Endometrial microvascular endothelial cells (primary cell): ENCODE measurements around the gene RFTN2. TPM values are rescaled to one million over a fixed set of nuclear protein-coding genes. Genes with fewer than 3 reads are reported as not detected.
"Not testable (repeated sequence)": the region's sequence is repeated elsewhere in the genome, so short reads cannot be mapped to it uniquely, and the experiment has no call there.

Source experiments
- in situ Hi-C: cut with HindIII; loops from 2 replicates; pipeline ENCODE4 v1.10.0; 2017; ENCODE audit warnings: low sequenced_read_pairs, low pct_unique_long_range_greater_than_20kb; ENCODE audit errors: inconsistent ontology term
- total RNA-seq: library from RNA; depleted of rRNA; stranded (reverse); fragments of >200 nt; gene quantifications from one replicate; pipeline ENCODE4 v1.2.3, GENCODE V29; 2015; ENCODE audit errors: inconsistent ontology term

RFTN2 gene
- total RNA-seq, result 1.7 TPM

DNA sequence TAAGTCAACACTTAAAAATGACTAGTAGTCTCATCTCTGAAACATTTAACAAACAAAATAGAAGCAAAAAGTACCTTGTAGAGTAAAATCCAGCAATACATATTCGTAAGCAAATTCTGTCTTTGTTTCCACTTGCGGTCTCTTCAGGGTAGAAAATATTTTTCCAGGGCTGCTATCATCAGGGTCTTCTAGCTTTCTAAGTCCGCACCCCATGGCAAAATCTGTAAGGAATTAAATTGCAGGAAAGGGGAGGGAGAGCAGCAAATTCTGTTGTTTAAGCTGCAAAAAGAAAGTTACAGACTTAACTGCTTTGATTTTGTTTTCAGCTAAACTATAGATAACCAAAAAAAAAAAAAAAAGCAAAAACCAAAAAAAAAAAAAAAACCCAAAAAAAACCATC lies at the start of gene RFTN2:
TSS of gene RFTN2 (minus strand) at position 342 of the 400 bp plus-strand sequence. CDS start at position 213, 129 bp downstream.
- in situ Hi-C loops, result no loop called here

GRCh38 chr2:197717863-197718262 lies 42.5 kb upstream of the RFTN2 start:
- in situ Hi-C loops, result no loop called here

DNA sequence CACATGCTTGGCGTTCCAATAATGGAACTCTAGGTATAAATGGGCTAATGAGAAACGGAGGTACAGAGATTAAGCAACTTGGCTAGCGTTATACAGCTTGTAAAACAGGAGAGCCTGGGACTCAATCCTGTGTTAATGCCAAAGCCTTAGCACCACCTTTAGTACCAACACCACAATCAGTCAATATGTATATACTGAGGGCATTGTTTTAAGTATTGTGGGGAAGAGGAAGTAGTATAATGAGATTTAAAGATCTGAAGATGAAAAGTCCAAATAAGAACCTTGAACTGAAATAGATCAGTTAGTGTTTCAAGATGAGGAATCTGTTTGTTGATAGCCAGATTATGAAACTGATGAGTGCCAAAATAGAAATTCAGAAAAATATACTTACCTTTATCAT lies 37.9 kb upstream of the RFTN2 start:
- in situ Hi-C loops, result no loop called here

DNA sequence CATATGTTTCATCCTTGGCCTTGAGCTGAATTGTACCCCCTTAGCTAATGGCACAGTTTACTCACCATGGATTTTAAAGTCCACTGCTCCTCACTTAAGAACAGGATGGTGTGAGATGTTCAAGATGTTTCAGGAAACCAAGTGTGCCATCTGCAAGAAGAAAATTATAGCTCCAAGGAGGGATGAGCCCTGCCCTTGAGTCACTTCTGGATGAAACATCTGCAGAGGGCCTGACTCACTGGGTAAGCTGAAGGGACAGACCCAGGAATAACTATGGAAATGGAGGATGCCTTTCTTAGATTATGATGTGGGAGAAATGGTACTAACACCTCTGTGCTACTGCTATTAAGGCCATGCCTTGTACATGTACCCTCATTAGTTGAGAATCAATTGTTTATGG lies 36.2 kb upstream of the RFTN2 start:
- in situ Hi-C loops, result no loop called here

DNA sequence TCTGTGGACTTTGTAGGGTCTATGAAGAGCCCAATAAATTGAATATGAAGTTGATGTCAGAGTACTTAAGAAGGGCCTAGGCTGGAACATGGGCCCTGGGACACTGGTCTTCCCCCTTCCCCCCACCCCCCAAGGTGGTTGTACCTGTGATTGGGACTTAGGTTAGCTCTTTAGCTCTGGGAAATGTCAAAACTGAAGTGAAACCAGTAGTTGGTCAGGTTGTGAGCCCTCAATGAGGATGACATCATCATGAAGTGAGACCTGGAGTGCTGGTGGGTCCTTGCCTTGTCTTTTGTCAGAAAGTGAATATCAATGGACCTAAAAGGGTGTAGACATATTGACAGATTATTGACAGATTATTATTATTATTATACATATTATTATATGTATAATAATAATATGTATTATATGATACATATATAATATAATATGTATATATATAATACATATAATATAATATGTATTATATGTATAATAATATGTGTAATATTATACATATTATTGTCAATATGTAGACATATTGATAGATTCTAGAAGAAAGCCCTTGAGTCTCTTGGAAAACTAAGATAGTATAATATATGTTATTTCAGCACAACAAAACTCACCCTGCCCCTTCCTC lies 35.1 kb upstream of the RFTN2 start:
- in situ Hi-C loops, result no loop called here

DNA sequence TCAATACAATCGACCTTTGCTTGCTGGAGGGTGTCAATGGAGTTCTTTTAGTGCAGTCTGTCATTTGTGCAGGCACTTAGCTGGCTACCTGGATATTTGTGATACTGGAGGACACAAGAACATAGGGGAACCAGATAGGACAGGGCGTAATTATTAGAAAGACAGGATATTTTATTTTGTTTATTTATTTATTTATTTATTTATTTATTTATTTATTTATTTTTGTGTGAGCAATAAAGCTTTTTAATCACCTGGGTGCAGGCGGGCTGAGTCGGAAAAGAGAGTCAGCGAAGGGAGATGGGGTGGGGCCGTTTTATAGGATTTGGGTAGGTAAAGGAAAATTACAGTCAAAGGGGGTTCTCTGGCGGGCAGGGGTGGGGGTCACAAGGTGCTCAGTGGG lies 33.8 kb upstream of the RFTN2 start:
- in situ Hi-C loops, result not testable (repeated sequence)

DNA sequence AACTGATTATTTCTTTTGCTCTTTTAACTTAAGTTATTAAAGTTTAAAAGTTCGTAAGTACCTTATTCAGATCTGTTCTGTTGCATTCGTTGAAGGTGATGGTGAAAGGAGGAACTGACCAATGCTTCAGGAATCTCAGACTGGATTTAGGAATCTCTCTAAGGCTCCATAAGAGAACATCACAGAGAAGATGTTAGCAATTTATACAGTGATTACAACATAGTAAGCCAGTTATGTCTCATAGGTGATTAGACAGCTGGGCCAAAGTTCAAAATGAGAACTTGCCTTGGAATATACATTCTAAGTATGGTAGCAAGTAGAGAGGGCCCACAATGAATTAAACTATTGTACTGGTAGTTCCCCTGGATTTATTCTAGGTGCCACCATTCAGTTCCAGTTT lies 32.9 kb upstream of the RFTN2 start:
- in situ Hi-C loops, result no loop called here

GRCh38 chr2:197707316-197708213 lies 32.2 kb upstream of the RFTN2 start:
- in situ Hi-C loops, result no loop called here

DNA sequence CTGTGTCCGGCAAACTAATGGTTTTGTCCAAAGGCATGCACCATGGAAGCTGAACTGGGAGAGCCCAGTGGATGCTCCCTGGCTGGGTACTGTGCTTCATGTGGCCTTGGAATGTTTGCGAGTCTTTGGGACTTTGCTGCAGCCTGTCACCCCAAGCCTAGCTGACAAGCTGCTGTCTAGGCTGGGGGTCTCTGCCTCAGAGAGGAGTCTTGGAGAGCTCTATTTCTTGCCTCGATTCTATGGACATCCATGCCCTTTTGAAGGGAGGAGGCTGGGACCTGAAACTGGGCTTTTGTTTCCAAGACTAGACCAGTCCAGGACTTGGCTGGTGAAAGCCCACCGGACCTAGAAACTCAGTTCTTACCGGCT lies 31.4 kb upstream of the RFTN2 start:
- in situ Hi-C loops, result no loop called here

DNA sequence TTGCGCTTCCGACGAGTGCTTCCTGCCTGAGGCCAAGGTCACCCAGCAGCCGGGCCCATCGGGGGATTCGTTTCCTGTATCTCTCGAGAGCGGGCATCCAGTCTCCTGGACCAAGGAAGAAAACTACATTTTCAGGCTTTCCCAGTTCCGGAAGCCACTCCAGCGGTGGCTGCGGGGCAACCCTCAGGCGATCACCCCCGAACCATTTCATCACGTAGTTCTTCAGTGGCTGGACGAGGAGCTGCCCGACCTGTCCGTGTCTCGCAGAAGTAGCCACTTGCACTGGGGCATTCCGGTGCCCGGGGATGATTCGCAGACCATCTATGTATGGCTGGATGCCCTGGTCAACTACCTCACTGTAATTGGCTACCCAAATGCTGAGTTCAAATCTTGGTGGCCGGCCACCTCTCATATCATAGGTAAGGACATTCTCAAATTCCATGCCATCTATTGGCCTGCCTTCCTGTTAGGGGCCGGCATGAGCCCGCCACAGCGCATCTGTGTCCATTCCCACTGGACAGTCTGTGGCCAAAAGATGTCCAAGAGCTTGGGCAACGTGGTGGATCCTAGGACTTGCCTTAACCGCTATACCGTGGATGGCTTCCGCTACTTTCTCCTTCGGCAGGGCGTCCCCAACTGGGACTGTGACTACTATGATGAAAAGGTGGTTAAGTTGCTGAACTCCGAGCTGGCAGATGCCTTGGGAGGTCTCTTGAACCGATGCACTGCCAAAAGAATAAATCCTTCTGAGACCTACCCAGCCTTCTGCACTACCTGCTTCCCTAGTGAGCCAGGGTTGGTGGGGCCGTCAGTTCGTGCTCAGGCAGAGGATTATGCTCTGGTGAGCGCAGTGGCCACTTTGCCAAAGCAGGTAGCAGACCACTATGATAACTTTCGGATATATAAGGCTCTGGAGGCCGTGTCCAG lies 30.8 kb upstream of the RFTN2 start:
- in situ Hi-C loops, result no loop called here

GRCh38 chr2:197705121-197705911 lies 29.9 kb upstream of the RFTN2 start, which contains the start of gene MARS2:
Gene MARS2 (plus strand): TSS chr2:197705369. CDS start chr2:197705406, 37 bp downstream.
- in situ Hi-C loops, result no loop called here

DNA sequence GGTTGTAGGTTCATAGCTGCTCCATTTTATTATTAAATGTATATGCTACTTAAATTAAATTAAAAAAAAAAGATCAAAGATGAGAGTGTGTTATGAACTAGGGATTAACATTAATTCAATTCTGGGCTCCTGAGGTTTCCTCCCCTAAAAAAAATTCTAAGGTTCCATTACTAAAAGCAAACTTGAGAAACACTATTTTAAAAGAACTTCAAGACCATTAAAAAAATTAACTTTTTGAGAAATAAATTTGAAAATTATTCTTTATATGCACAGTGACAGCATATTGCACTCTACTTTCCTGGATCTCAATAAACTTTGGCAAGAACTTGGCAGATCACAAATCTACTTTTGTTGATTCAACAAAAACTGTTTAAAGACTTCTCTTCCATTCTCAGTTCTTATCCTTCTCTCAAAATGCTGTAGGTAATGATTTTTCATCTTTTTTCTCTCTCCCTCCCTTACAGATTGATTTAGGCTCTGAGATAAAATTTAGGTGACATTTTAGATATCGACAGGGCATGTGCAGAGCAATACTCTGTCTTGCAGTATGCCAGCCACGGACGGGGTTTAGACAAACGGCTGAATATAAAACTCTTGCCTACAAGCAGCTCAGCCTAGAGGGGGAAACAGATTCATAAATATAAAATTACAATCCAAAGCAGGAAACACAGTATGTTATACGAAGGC lies 29.2 kb upstream of the RFTN2 start:
- in situ Hi-C loops, result no loop called here

GRCh38 chr2:197700960-197701359 lies 25.6 kb upstream of the RFTN2 start:
- in situ Hi-C loops, result no loop called here

GRCh38 chr2:197699724-197700123 lies 24.3 kb upstream of the RFTN2 start:
- in situ Hi-C loops, result not testable (repeated sequence)

- in situ Hi-C loops, result not testable (repeated sequence)
These were observed 21.2 kb upstream of the RFTN2 start for GRCh38 chr2:197696571-197696970.

- in situ Hi-C loops, result not testable (repeated sequence)
These were observed 20.6 kb upstream of the RFTN2 start for GRCh38 chr2:197695971-197696370.

GRCh38 chr2:197695206-197695605 lies 19.8 kb upstream of the RFTN2 start:
- in situ Hi-C loops, result not testable (repeated sequence)

GRCh38 chr2:197677483-197677882 lies 2.1 kb upstream of the RFTN2 start:
- in situ Hi-C loops, result no loop called here
